NCI-H146 (cell line): ENCODE measurements around the gene FLT1.

Source experiments
- DNase-seq: peaks from one replicate; lab custom pipeline; 2025; lab: John Stamatoyannopoulos, UW

Gene FLT1

GRCh38 chr13:28488376-28489005, 6.4 kb downstream of the FLT1 start:
- no peak for DNase-seq

GRCh38 chr13:28485996-28486543, 8.9 kb downstream of the FLT1 start:
- DNase-seq = no peak

- DNase-seq = no peak
Measured at GRCh38 chr13:28485551-28485950, 9.4 kb downstream of the FLT1 start.

- DNase-seq = no peak
Measured at GRCh38 chr13:28485097-28485496, 9.8 kb downstream of the FLT1 start.

GRCh38 chr13:28483313-28483931, 11.5 kb downstream of the FLT1 start:
- no peak for DNase-seq

GRCh38 chr13:28479005-28479404, 15.9 kb downstream of the FLT1 start:
- no peak for DNase-seq

GRCh38 chr13:28478127-28478526, 16.8 kb downstream of the FLT1 start:
- DNase-seq = no peak

- no peak for DNase-seq
Measured at GRCh38 chr13:28477709-28477973, 17.3 kb downstream of the FLT1 start.

GRCh38 chr13:28476919-28477708, 17.8 kb downstream of the FLT1 start:
- no peak for DNase-seq

- no peak for DNase-seq
Measured at GRCh38 chr13:28475916-28476725, 18.8 kb downstream of the FLT1 start.

- DNase-seq = no peak
Measured at GRCh38 chr13:28474491-28475134, 20.3 kb downstream of the FLT1 start.

GRCh38 chr13:28473044-28473443, 21.9 kb downstream of the FLT1 start:
- DNase-seq = no peak

GRCh38 chr13:28471421-28471820, 23.5 kb downstream of the FLT1 start:
- DNase-seq = no peak

GRCh38 chr13:28470296-28470695, 24.6 kb downstream of the FLT1 start:
- no peak for DNase-seq

- DNase-seq = no peak
Measured at GRCh38 chr13:28469316-28469715, 25.6 kb downstream of the FLT1 start.

GRCh38 chr13:28468023-28468915, 26.7 kb downstream of the FLT1 start:
- DNase-seq = no peak

- DNase-seq = no peak
Measured at GRCh38 chr13:28467034-28467433, 27.9 kb downstream of the FLT1 start.

GRCh38 chr13:28466151-28466550, 28.8 kb downstream of the FLT1 start:
- DNase-seq = no peak

GRCh38 chr13:28464861-28465460, 30.0 kb downstream of the FLT1 start:
- no peak for DNase-seq

GRCh38 chr13:28463481-28463880, 31.4 kb downstream of the FLT1 start:
- no peak for DNase-seq
